GM12878 (cell line): ENCODE measurements around the gene NOS1AP. TPM values are rescaled to one million over a fixed set of nuclear protein-coding genes. Genes with fewer than 3 reads are reported as not detected.

ENCODE experiments used
- ATAC-seq: fragments of 200-7000 bp; cut with Tn5 transposase; 3 replicates; pipeline ENCODE4 v1.9.1; 2020; ENCODE audit warnings: mild to moderate bottlenecking, moderate library complexity
- BruUV-seq: library from RNA; stranded (reverse); fragments of 400-500 nt; replicated peaks from 2 replicates; lab custom pipeline; 2021; lab: Mats Ljungman, UMichigan
- CTCF ChIA-PET: fragments of 300-600 bp; sonication (Branson Sonifier 250); formaldehyde crosslinking; extraction: SDS; loops from one replicate; lab custom pipeline; 2021; ENCODE audit warnings: inconsistent platforms; lab: Yijun Ruan, JAX
- POLR2A ChIA-PET: fragments of 350-600 bp; formaldehyde crosslinking; extraction: SDS; loops from one replicate; lab custom pipeline; 2021; ENCODE audit warnings: inconsistent platforms; lab: Charles Lee
- RAD21 ChIA-PET: fragments of 300-600 bp; sonication (Branson Sonifier 250); formaldehyde crosslinking; loops from one replicate; lab custom pipeline; 2023; ENCODE audit warnings: antibody characterized with exemption; ENCODE audit not compliant: unreplicated experiment; lab: Charles Lee
- SMC1A ChIA-PET: fragments of 300-600 bp; sonication (Branson Sonifier 250); formaldehyde crosslinking; loops from one replicate; lab custom pipeline; 2023; ENCODE audit not compliant: unreplicated experiment, uncharacterized antibody; lab: Charles Lee
- DNase-seq: peaks from one replicate; pipeline ENCODE4 v3.0.0-alpha.2; 2011; ENCODE audit warnings: low read depth, low spot score
- FAIRE-seq: peaks from 3 replicates; lab custom pipeline; 2011; peaks lifted over from hg19 to GRCh38; lab: Jason Lieb, UNC
- H2AFZ ChIP-seq: 2 replicates; pipeline ENCODE4 v1.6.0; 2011; ENCODE audit warnings: low read depth, low read length, control low read depth; ENCODE audit not compliant: control insufficient read depth
- H3K27ac ChIP-seq: 2 replicates; pipeline ENCODE4 v1.5.1; 2011; ENCODE audit warnings: control low read depth; ENCODE audit not compliant: control insufficient read depth, insufficient read depth
- H3K27me3 ChIP-seq, 2 experiments: replicated peaks in 1 of 2; 2 replicates each; pipeline versions ENCODE4 v1.6.0 to v1.6.1; 2011; ENCODE audit warnings: low read length in 1 of 2; ENCODE audit not compliant: control insufficient read depth in 2 of 2, insufficient read depth in 2 of 2
- H3K36me3 ChIP-seq, 2 experiments: 2 replicates each; pipeline ENCODE4 v1.5.1; 2011; ENCODE audit warnings: low read length in 1 of 2; ENCODE audit not compliant: control insufficient read depth in 2 of 2, insufficient read depth in 2 of 2
- H3K4me1 ChIP-seq: 2 replicates; pipeline ENCODE4 v1.6.1; 2011; ENCODE audit warnings: mild to moderate bottlenecking, low read length, moderate library complexity, mixed read lengths; ENCODE audit not compliant: control insufficient read depth, insufficient read depth
- H3K4me2 ChIP-seq: 2 replicates; pipeline ENCODE4 v1.6.0; 2011; ENCODE audit warnings: control low read depth; ENCODE audit not compliant: control insufficient read depth, insufficient read depth
- H3K4me3 ChIP-seq: fragments of 200-600 bp; sonication (generic); 2 replicates; pipeline ENCODE4 v1.5.1; 2016
- H3K79me2 ChIP-seq: 2 replicates; pipeline ENCODE4 v1.6.0; 2011; ENCODE audit warnings: low read length; ENCODE audit not compliant: control insufficient read depth, insufficient read depth
- H3K9ac ChIP-seq: 2 replicates; pipeline ENCODE4 v1.8.0; 2011; ENCODE audit warnings: low read length, control low read depth, mixed read lengths; ENCODE audit not compliant: control insufficient read depth, insufficient read depth
- H3K9me3 ChIP-seq: replicated peaks from 3 replicates; pipeline ENCODE4 v1.5.1; 2011; ENCODE audit warnings: mild to moderate bottlenecking, low read length; ENCODE audit not compliant: control insufficient read depth, insufficient read depth
- H4K20me1 ChIP-seq: 2 replicates; pipeline ENCODE4 v1.6.0; 2011; ENCODE audit not compliant: control insufficient read depth, insufficient read depth
- CBX3 ChIP-seq: fragments of 200-600 bp; sonication (generic); IDR thresholded peaks from 2 replicates; pipeline ENCODE4 v1.6.1; 2016; ENCODE audit warnings: low read depth, borderline replicate concordance
- EP300 ChIP-seq, 2 experiments: fragments of 150-350 bp in 1 of 2; IDR thresholded peaks; 2 replicates each; pipeline ENCODE4 v1.6.1; 2011 to 2012; ENCODE audit warnings: low read depth in 2 of 2, low read length in 2 of 2, borderline replicate concordance in 1 of 2, improper control_type of control experiment in 1 of 2, inconsistent platforms in 1 of 2; ENCODE audit not compliant: control insufficient read depth in 1 of 2
- EZH2 ChIP-seq: IDR thresholded peaks from 2 replicates; pipeline ENCODE4 v1.6.1; 2012; ENCODE audit warnings: low read depth, mild to moderate bottlenecking, control low read depth, inconsistent platforms, low read length, borderline replicate concordance; ENCODE audit not compliant: control insufficient read depth
- JUND ChIP-seq: IDR thresholded peaks from 2 replicates; pipeline ENCODE4 v1.6.1; 2012; ENCODE audit warnings: low read depth, mild to moderate bottlenecking, low read length, improper control_type of control experiment, moderate library complexity
- MEF2A ChIP-seq: IDR thresholded peaks from 2 replicates; pipeline ENCODE4 v1.6.1; 2011; ENCODE audit warnings: low read depth, mild to moderate bottlenecking, low read length, moderate library complexity; ENCODE audit not compliant: insufficient read depth
- NFXL1 ChIP-seq: fragments of 450-650 bp; IDR thresholded peaks from 2 replicates; pipeline ENCODE4 v1.6.1; 2017; ENCODE audit warnings: antibody characterized with exemption, mild to moderate bottlenecking, borderline replicate concordance
- PML ChIP-seq: IDR thresholded peaks from 2 replicates; pipeline ENCODE4 v1.6.1; 2012; ENCODE audit warnings: low read length, inconsistent platforms
- POLR2AphosphoS2 ChIP-seq: IDR thresholded peaks from 2 replicates; pipeline ENCODE4 v1.6.1; 2011; ENCODE audit warnings: low read depth, mild to moderate bottlenecking, low read length, improper control_type of control experiment, moderate library complexity
- SIN3A ChIP-seq: IDR thresholded peaks from 2 replicates; pipeline ENCODE4 v1.6.1; 2012; ENCODE audit warnings: low read depth, low read length, improper control_type of control experiment
- SIX5 ChIP-seq: IDR thresholded peaks from 2 replicates; pipeline ENCODE4 v1.6.1; 2011; ENCODE audit warnings: mild to moderate bottlenecking, low read depth, low read length, moderate library complexity; ENCODE audit not compliant: severe bottlenecking
- ZBTB11 ChIP-seq: fragments of 450-650 bp; formaldehyde crosslinking; IDR thresholded peaks from 2 replicates; pipeline ENCODE4 v1.5.0; 2022; ENCODE audit warnings: mild to moderate bottlenecking, missing genetic modification characterization
- ZNF274 ChIP-seq: IDR thresholded peaks from one replicate; pipeline ENCODE4 v1.8.0; 2011; ENCODE audit not compliant: insufficient read length, insufficient read depth
- WGBS: methylation state at CpG from one replicate; pipeline ENCODE4 v1.1.6; 2016; ENCODE audit warnings: low lambda C conversion rate; ENCODE audit not compliant: insufficient replicate concordance, insufficient coverage; ENCODE audit errors: missing lambda C conversion rate; 5-methylcytosine and 5-hydroxymethylcytosine counted together
- in situ Hi-C: fragments of 300-500 bp; cut with MboI; formaldehyde crosslinking; loops from 9 replicates; pipeline ENCODE4 v1.14.3; 2018; ENCODE audit warnings: mixed read lengths
- intact Hi-C: fragments of 100-400 bp; cut with micrococcal nuclease; formaldehyde crosslinking; loops from one replicate; pipeline ENCODE4 v1.14.2; 2022; ENCODE audit not compliant: unreplicated experiment
- polyA plus RNA-seq, 11 experiments: library from polyadenylated mRNA; depleted of rRNA in 4 of 11; unstranded in 6 of 11; stranded (reverse) in 5 of 11; fragments of >200 nt; fragmentation: Nextera tagmentation in 4 of 11; fragmentation: Illumina TruSeq in 1 of 11; extraction: Ambion mirVana in 4 of 11; extraction: Trizol in 1 of 11; gene quantifications; 1 replicate in 1 of 11; 2 replicates in 10 of 11; pipeline versions ENCODE4 v1.2.1 to v1.2.3, GENCODE V29; 2011 to 2016; ENCODE audit warnings: inconsistent platforms in 2 of 11, missing spikeins in 2 of 11, low read depth in 1 of 11
- total RNA-seq, 4 experiments: library from RNA; depleted of rRNA in 3 of 4; stranded (reverse); fragments of >200 nt in 3 of 4; fragmentation: Illumina TruSeq in 1 of 4; extraction: Trizol in 1 of 4; gene quantifications; 2 replicates each; pipeline versions ENCODE4 v1.2.1 to v1.2.3, GENCODE V29; 2013 to 2021
- TF ChIP-seq, protein P1 (sequence below): fragments of 450-650 bp; formaldehyde crosslinking; IDR thresholded peaks from 2 replicates; pipeline ENCODE4 v1.4.0; 2022; ENCODE audit warnings: mild to moderate bottlenecking, moderate library complexity

Gene NOS1AP
- total and polyA plus RNA-seq, 10 of the 15 experiments (the other 5 are each of a cell fraction or from before 2014, with no cell fraction given) = 0.03 to 0.15 TPM; not detected in 8

DNA sequence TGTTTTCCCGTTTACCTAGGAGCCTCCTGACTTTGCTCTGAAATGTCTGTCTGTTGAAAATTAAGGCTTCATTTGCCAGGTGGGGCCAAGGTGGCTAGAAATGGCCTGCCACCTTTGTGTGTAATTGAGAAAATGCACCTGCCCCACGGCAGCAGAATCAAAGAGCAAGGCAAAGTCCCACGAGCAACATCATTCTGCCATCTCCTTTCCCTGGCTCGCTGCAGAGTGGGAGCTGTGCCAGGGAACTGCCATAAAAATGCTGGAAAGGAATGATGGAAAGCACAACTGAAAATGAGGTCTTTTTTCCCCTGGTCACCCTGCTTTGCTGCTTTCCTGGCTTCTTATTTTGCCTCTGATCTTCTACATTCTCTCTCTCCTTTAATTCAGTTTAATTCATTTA, 40.3 kb upstream of the NOS1AP start:
- H4K20me1 ChIP-seq = no peaks in the 10 kb centered on the region
- no peaks in the 10 kb centered on the region; the same call in 1 of the 3 replicates for H3K9me3 ChIP-seq
- no peak overlapping the region for H3K4me2 ChIP-seq
- CTCF ChIA-PET = interaction anchor here (1.5 kb wide), 1 partner anchor 8 kb away, joined by 6 read pairs; no protein-coding TSS in a partner anchor
- BruUV-seq = no TSS peak
- peaks cover 5% of the 10 kb centered on the region for H3K4me1 ChIP-seq
- 52% methylated on average over 4 of the region's 4 CpGs for WGBS
- H3K27ac ChIP-seq = no peak overlapping the region
- TF ChIP-seq SIN3A = no peak
- no peak for TF ChIP-seq EP300 (IDR thresholded peaks at IDR 0.05; ENCODE audit: borderline replicate concordance in 1 of 2, control insufficient read depth in 1 of 2, low read depth in 2 of 2, low read length in 2 of 2)
- TF ChIP-seq MEF2A = no peak
- TF ChIP-seq NFXL1 = no peak
- no peak for TF ChIP-seq JUND
- no peak for TF ChIP-seq ZBTB11 (CRISPR knock-in tag)
- TF ChIP-seq PML = no peak
- TF ChIP-seq EZH2 = no peak
- no peak for TF ChIP-seq POLR2AphosphoS2
- TF ChIP-seq CBX3 = no peak
- TF ChIP-seq SIX5 = no peak
- TF ChIP-seq, protein P1, sequence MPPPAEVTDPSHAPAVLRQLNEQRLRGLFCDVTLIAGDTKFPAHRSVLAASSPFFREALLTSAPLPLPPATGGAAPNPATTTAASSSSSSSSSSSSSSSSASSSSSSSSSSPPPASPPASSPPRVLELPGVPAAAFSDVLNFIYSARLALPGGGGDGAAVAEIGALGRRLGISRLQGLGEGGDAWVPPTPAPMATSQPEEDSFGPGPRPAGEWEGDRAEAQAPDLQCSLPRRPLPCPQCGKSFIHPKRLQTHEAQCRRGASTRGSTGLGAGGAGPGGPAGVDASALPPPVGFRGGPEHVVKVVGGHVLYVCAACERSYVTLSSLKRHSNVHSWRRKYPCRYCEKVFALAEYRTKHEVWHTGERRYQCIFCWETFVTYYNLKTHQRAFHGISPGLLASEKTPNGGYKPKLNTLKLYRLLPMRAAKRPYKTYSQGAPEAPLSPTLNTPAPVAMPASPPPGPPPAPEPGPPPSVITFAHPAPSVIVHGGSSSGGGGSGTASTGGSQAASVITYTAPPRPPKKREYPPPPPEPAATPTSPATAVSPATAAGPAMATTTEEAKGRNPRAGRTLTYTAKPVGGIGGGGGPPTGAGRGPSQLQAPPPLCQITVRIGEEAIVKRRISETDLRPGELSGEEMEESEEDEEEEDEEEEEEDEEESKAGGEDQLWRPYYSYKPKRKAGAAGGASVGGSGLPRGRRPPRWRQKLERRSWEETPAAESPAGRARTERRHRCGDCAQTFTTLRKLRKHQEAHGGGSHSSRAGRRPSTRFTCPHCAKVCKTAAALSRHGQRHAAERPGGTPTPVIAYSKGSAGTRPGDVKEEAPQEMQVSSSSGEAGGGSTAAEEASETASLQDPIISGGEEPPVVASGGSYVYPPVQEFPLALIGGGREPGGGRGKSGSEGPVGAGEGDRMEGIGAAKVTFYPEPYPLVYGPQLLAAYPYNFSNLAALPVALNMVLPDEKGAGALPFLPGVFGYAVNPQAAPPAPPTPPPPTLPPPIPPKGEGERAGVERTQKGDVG = no peak
- no peak for TF ChIP-seq ZNF274
- no peaks in the 10 kb centered on the region for H3K79me2 ChIP-seq
- SMC1A ChIA-PET = interaction anchor here (1.0 kb wide), 1 partner anchor 9 kb away, joined by 3 read pairs; no protein-coding TSS in a partner anchor
- no peak overlapping the region for H3K9ac ChIP-seq
- no peak overlapping the region for H2AFZ ChIP-seq
- ATAC-seq (no peak), FAIRE-seq (no peak), DNase-seq (no peak)
- no peaks in the 10 kb centered on the region for H3K36me3 ChIP-seq
- intact Hi-C loops = no loop called here
- peaks cover 2 to 8% of the 10 kb centered on the region in 2 experiments; a peak in 3 of 4 replicates for H3K27me3 ChIP-seq
- no peak overlapping the region for H3K4me3 ChIP-seq
- POLR2A ChIA-PET = no interaction called here
- in situ Hi-C loops = no loop called here
- RAD21 ChIA-PET = no interaction called here
